ENCODE measurements around the gene MAML2.

GRCh38 chr11:96035740-96036078 lies 307.3 kb downstream of the MAML2 start:
- TF ChIP-seq, protein P1, sequence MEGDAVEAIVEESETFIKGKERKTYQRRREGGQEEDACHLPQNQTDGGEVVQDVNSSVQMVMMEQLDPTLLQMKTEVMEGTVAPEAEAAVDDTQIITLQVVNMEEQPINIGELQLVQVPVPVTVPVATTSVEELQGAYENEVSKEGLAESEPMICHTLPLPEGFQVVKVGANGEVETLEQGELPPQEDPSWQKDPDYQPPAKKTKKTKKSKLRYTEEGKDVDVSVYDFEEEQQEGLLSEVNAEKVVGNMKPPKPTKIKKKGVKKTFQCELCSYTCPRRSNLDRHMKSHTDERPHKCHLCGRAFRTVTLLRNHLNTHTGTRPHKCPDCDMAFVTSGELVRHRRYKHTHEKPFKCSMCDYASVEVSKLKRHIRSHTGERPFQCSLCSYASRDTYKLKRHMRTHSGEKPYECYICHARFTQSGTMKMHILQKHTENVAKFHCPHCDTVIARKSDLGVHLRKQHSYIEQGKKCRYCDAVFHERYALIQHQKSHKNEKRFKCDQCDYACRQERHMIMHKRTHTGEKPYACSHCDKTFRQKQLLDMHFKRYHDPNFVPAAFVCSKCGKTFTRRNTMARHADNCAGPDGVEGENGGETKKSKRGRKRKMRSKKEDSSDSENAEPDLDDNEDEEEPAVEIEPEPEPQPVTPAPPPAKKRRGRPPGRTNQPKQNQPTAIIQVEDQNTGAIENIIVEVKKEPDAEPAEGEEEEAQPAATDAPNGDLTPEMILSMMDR (IDR thresholded peaks at IDR 0.05; ENCODE audit: control extremely low read depth in 1 of 3, insufficient read depth in 1 of 3, low read depth in 1 of 3, low read length in 3 of 3): no peak
- no peak for TF ChIP-seq SIN3A (conservative IDR thresholded peaks at IDR 0.05 in 1 of 2, IDR thresholded peaks at IDR 0.05 in 1 of 2; ENCODE audit: low read depth in 1 of 2, low read length in 2 of 2)
- TF ChIP-seq GABPA (IDR thresholded peaks at IDR 0.05; ENCODE audit: borderline replicate concordance, insufficient read depth, low read length): no peak
- no peak for TF ChIP-seq POLR2AphosphoS5 (IDR thresholded peaks at IDR 0.05; ENCODE audit: low read depth, low read length)
- no peak for TF ChIP-seq TAF1 (IDR thresholded peaks at IDR 0.05; ENCODE audit: low read depth, low read length)
- no peak for TF ChIP-seq RAD21 (IDR thresholded peaks at IDR 0.05 in 1 of 2, conservative IDR thresholded peaks at IDR 0.05 in 1 of 2; ENCODE audit: low read depth in 2 of 2, low read length in 2 of 2)
- no peak for TF ChIP-seq USF2 (IDR thresholded peaks at IDR 0.05; ENCODE audit: low read length)
- TF ChIP-seq CBX5 (IDR thresholded peaks at IDR 0.05; ENCODE audit: low read depth, low read length): no peak
- TF ChIP-seq POU5F1 (IDR thresholded peaks at IDR 0.05; ENCODE audit: low read depth, low read length): no peak
